Iris pigment epithelial cell (primary cell): ENCODE data around the gene LEPROT.
A peak's percentile ranks its signal among the peaks of the same experiment; 100 is the strongest.

ENCODE experiments used
- DNase-seq: peaks from one replicate; pipeline ENCODE4 v3.0.0-alpha.2; 2011; ENCODE audit warnings: low read depth

LEPROT gene

DNA sequence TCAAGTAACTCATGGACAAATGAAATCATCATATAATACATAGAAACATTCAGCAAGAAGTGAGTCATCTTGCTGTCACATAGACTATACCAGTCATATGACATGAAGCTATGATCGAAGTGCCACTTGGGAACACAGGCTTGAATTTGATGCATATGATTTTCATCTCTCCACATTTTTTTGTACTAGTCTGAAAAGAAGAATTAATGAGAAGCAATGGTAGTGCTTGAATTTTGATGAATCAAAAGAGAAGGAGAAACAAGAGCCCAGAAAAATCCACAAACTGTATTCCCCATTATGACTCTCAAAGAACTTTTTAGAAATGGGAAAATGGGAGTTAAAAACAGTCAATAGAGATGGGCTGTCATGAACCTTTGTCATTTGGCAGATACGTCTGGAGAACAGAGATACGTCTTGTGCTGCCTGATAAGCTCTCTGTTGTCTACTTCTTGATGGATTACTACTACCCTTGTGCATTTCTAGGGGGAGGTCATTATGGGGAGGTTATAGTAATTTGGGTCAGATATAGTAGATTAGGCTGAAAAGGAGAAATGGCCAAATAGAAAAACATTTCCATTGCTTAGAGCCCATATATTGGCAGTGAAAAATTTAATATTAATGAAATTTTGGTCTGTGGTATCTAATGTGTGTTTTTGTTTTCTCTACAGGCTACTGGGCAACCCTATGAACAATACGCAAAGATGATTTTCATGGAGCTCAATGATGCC, 8.0 kb upstream of the LEPROT start:
- DNase-seq = no peak

DNA sequence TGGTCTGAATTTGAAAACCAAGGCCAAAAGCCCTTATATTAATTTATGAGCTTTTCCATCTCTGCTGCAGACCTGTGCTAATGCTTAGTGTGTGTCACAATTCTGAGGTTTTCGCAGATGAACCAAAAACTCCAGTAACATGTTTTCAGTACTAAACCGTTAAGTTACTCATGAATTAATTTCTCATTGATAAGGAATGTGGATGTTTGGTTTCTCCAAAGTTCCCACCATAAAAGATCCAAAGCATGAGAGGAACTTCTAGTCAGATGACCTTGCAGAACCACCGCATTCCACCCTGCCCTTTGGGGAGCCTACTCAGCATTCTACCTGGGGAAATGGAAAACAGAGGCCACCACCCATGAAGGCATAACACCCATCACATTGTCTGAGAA, 7.5 kb upstream of the LEPROT start:
- DNase-seq = peak; percentile 59

DNA sequence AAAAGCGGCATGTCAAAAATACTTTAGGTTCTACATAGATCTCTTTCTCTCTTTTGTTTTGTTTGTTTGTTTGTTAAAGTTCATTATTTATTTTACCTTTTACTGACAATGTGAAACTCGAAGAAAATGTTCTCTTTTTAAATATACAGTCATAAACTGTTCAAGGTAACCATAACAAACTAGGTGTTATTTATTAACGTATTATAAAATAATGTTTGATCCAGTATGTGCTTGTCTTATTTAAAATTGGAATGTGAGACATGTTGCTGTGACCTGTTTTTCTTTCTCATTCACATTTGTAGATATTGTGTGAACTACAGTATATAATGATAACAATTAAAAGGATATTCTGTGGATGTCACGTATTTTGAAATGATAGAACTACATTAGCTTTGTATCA, 5.9 kb upstream of the LEPROT start:
- DNase-seq = no peak

DNA sequence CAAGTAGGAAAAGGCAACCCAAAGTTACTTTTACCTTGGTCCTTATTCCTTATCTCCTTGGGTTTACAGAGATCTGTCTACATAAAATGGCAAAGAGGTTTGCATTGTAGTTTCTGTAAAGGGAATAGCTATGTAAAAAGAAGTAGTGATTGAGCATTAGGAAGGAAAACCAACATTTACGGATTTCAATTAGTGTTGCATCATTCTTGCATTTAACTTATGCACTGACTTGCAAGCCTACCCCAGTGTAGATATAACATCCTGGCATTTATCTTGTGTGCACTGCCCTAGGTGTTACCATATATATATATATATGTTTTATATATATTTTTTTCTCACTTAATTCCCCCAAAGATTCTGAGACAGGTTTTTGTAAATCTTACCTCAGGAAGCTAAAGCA, 3.7 kb upstream of the LEPROT start:
- no peak for DNase-seq

DNA sequence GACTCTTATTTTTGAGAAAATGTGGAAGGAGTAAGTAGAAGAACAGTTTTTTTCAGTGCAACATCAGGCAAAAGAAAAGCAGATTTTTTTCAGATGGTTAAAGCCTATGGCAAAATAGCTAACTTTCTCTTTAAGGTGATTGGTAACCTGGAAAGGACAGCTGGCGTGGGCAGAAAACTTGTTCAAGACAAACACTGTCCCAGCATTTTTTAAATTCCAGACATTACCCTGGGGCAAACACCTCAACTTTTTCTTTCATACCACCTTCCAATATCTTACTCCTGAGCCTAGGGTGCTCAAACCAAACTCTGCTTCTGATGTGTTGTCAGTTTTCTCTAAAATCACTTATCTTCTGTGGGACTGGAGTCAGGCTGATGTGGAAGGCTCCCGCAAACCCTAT, 2.7 kb upstream of the LEPROT start:
- DNase-seq = no peak

DNA sequence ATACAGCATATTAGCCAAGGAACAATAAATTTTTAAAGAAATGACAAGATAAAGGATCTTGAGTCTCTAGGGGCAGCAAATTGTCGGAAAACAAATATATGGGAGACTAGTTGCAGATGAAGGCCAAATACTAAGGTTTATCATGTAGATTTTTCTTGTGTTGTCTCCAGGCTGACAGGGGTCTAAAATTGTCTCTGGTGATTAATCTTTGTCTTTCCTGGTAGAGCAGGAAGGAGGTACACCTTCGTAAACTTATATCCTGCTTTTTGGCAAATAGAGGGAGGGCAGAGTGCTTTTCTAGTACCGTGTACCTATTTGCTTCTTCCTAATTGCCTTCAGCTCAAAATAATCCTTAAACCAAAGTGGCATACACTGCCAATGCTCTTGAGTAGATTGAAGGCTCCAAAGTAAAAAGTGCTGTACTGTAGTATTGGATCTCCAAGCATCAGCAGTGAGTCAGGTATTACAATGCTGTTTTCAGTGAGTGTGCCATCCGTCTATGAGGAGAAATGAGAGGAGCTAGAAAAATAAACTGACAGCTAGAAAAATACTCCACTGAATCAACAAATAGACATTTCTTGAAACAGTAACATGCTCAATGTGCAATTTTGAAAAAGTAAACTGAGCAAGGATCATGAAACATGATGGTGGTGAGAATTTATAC, 1.8 kb upstream of the LEPROT start:
- DNase-seq = no peak

DNA sequence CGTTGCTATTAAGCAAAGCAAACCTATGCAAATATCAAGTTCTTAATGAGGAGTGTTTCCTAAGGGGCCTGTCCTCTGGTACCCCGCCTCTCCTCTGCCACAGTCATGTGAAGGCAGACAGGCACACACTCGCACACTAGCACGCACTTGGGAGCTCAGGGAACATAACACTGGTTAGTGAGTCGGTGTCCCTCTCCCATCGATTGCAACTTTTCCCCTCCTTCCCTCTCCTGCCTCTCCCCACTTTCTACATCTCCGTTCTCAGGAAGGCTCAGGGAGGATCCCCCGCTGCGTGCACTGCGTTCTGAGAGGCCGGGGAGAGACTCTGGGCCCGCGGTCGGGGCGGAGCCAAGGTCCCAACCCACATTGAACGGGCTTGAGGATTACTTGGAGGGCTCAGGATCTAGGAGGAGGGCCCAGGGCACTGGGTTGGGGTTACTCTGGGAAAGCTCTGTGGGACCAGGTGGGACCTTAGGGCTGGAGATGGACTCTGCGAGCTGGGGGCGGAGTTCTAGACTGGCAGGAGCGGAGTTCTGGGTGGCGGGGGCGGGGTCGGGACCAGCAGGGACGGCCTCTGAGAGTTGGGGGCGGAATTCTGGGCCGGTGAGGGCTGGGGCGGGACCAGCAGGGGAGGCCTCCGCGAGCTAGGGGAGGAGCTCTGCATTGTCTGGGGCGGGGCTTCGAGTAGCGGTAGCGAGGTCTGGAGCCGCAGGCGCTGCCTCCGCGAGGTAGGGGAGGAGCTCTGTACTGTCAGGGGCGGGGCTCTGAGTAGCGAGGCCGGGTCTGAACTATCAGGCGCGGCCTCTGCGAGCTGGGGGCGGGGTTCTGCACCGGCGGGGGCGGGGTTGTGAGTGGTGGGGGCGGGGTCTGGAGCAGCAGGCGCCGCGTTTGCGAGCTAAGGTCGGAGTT, 533 bp upstream of the LEPROT start:
- peak; percentile 98 for DNase-seq

DNA sequence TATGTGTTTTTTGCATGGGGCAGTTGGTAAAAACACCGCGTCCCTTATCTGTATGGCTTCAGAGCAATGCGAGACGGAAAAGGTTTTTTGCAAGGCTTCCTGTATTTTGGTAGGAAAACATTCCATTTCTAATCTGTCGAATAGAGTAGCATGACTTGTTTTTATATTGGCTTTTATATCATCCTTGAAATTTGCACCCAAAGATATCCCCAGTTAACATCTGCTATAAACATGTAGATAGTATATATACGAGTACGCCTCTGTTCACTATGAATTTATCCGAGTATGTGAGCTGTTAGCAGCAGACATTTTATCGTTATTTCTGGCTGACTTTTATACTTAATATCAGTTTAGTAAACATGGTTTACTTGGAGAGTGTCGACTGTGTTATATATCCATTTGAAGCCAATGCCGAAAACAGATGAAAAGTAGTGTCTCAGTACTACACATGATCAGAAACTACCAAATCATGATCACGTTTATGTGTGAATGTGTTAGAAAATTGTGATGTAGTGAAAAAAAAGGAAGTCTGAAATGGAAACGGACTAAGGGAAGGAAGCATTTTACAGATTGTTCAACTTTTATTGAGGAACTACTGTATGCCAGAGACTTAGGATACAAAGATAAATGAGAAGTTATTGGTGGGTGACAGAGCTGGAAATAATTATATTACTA, 1.0 kb downstream of the LEPROT start:
- DNase-seq = peak; percentile 45

DNA sequence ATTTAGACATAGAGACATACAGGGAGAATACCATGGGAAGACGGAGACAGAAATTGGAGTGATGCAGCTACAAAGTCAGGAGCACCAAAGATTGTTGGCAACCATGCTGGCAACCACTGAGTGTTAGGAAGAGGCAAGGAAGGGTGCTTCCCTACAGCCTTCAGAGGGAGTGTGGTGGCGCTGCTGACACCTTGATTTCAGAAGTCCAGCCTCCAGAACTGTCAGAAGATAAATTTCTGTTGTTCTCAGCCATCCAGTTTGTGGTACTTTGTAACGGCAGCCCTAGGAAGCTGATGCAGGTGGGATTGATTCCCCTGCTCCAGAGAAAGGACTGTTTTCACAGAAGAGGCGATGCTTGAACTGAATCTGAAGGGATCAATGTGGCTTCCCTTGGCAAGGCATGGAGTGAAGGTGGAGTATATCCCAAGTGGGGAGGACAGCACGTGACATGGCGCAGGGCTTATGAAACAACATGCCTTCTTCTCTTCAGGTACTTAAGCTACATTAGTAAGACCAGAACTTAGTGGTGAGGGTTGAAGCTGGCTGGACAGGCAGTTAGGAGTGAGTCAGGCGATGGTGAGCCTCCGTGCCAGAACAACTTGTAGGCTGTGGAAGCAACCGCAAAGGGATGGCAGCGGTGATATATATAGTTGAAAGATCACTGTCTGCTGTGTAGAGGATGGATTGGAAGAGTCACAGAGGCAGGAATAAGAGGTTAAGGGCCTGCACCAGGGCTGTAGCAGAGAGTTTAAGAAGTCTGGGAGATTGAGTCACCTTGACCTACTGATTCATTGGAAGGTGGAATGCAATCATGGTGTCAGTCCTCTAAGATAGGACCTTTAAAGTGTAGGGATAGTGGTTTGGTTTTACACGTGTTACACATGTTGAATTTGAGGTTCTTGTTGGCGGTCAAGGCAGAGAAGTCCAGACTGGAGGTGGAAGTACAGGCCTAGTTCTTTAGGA, 2.1 kb downstream of the LEPROT start:
- DNase-seq = peak; percentile 71

DNA sequence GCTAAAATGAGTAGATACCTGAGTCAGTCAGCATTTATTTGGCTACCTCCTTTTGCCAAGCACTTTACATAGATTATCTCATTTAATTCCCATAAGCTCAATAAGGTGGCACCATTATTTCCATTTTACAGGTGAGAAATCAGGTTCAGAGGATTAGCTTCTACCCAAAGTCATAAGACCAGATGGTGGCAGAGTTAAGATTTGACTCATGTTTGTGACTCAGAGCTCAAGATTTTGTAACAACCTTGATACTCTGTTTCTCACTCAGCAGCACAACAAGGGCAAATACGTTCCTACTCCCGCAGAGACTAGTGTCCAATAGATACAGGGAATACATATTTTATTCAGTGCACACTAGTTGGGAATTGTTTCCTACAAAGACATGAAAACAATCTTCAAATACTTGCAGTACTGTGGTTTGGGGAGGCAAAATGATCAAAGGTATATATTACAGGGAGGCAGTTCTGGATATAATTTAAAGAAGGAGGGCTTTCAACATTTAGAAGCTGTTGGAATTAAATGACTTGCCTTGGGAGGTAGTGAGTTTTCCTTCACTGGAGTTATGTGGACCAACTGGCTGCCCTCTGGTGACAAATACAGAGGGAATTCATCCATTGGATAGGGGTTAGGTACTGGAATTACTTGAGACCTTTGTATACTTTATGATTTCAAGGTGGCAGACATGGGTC, 3.6 kb downstream of the LEPROT start:
- DNase-seq = peak; percentile 96

DNA sequence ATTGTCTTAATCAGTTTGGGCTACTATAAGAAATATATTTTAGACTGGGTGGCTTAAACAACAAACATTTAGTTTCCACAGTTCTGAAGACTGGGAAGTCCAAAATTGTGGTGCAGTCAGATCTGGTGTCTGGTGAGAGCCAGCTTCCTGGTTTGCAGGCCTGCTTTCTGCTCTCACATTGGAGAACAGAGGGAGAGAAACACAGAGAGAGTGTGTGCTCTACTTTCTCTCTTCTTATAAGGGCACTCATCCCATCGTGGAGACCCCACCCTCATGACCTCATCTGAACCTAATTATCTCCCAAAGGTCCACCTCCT, 4.1 kb downstream of the LEPROT start:
- DNase-seq = peak; percentile 28

DNA sequence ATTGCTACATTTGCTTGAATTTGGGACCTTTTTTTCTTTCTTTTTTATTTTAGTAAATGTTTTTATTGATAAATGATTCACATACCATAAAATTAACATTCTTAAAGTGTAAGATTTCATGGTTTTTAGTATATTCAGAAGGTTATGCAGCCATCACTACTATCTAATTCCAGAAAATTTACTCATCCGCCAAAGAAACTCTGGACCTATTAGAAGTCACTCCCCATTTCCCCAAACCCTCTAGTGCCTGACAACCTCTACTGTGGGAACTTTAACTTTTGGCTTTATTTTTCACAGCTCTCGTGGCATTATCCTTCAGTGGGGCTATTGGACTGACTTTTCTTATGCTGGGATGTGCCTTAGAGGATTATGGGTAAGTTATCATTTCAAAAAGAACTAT, 4.5 kb downstream of the LEPROT start:
- no peak for DNase-seq

DNA sequence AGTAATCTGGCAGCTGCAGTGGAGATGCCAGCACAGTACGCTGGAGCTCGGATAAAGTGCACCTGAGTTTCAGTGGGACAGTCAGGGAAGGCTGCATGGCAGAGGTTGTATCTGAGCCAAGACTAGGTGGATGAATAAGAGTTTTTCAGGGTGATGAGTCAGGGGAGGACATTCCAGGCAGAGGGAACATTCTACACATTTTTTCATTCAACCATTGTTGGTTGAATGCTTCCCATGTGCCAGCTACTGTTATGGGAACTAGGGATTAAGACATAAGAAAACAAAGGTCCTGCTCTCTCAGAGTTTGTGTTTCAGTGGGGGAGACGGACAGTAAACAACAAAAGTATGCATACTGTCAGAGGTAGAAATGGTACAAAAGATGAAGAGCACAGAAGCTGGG, 5.2 kb downstream of the LEPROT start:
- DNase-seq = peak; percentile 88

DNA sequence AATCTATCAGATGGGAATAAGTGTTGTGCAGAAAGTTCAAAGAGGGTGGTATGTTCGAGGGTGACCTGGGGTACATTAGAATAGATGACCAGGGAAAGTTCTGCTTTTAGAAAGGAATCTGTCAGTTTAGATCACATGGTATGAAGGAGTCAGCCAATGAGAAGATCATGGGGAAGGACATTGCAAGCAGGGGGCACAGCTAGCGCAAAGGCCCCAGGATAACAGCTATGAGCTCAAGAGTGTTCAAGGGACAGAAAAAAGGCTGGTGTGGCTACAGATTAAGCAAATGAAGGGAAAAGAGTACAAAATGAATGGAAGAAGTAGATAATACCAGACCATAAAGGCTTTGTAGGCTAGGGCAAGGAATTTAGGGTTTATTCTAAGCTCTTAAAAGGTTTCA, 8.6 kb downstream of the LEPROT start:
- no peak for DNase-seq

DNA sequence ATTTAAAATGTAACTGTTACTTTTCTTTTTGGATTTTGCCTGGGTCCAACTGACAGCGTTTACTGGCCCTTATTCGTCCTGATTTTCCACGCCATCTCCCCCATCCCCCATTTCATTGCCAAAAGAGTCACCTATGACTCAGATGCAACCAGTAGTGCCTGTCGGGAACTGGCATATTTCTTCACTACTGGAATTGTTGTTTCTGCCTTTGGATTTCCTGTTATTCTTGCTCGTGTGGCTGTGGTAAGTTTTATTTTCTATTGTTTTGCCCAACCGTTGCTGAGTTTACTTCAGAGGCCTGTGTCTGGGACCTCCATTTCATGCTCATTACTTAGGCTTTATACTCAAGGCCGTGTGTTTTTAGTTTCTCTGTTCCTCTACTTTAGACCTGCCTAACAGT, 9.3 kb downstream of the LEPROT start:
- peak; percentile 91 for DNase-seq

DNA sequence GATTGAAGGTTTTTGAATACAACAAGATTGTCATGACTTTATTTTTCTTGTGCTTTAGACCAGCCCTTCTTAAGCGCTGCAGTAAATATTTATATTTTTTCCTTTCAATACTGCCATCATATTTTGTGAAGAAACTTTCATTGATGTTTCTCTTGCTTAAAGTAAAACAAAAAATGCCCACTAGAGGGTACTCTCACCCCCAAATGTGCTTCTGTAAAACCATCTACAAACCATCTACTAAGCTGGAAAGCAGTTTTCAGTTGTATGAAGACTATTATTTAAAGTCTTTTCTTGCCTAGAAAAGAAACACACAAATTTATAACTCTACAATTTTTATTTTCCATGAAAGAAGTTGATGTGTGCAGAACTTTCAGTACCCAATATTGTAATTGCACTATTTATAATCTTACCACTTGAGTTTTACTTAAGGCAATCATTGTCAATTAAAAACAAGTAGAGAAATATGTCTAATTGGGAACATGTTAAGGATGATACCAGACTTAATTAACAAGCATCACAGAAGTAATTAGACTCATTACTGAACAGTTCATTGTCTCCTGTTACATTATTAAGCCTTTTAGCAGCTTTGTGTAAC, 10.7 kb downstream of the LEPROT start:
- peak; percentile 59 for DNase-seq

DNA sequence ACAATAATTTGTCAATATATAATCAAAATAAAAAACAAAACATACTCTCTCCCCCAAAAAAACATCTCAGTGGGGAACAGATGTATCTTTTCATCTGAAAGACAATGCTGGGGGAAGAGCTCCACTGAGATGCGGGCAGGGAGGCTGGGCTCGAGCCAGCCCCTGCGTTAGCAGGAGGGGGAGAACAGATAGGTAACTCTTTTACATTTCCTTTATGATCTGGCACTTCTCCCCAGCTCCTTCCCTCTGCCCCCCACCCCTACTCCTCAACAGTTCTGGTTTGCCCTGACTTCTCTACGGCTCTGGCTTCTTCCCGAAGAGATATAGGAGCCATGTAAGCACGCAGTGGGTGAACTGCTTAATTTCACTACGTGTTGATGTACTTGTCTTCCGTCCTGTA, 12.4 kb downstream of the LEPROT start:
- no peak for DNase-seq

DNA sequence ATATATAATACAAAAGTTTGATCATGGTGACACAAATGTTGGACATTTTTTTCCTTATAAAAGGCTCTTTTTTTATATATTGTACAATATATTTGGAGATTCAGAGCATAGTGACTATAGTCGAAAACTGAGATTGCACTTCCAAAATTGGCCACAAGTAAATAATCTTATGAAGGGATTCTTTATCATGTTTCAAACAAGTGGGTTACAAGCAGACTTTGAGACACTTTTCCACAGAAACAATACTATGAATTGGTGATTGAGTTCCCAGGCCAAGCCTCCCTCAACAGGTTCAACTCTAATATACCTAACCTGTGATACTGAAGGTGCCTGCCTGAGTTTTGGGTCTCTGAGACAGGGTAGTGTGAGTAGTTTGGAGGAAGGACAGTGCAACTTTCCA, 13.8 kb downstream of the LEPROT start:
- DNase-seq = no peak

DNA sequence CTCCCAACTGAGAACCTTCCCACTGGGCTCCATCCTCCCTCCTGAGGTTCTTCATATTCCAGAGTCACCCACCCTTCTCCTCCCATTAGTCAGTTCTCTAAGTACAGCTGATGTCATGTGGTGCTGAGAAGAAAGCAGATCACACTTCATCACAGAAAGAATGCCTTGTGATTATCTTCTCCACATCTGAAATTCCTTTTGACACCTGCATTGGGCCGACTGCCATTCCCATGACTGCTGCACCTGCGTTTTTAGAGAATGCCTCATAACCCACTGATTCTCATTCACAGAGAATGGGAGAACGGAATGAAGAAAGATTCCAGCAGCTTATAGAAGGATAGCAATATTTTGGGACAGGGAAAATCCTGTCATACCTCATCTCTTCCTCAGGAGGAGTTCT, 14.3 kb downstream of the LEPROT start:
- DNase-seq = no peak

DNA sequence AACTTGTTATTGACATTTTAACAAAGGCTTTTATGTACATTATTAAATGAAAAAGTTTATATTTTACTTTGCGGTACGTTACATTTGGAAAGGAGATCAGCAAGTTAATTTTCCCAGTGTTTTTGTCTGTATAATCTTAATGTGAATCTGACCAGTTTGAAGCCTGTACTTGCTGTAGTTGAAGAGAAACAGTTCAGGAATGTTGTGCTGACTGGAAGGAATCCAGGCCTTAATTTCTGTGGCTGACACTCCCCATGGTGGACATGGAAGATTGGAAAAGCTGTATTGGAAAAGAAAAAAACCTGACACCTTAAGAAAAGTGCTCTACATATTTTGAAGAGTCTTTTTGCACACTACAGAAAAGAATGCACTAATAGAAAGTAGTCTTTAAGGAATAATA, 15.5 kb downstream of the LEPROT start:
- peak; percentile 59 for DNase-seq
